Astrocyte (in vitro differentiated cells and primary cell): ENCODE data around the gene FMC1. TPM values are rescaled to one million over a fixed set of nuclear protein-coding genes. Genes with fewer than 3 reads are reported as not detected.

Experiments used
- DNase-seq: peaks from one replicate; pipeline ENCODE4 v3.0.0-alpha.2; 2010; ENCODE audit warnings: low read depth
- FAIRE-seq: peaks from 2 replicates; lab custom pipeline; 2011; peaks lifted over from hg19 to GRCh38; lab: Jason Lieb, UNC
- H2AFZ ChIP-seq: 2 replicates; pipeline ENCODE4 v1.6.0; 2012; ENCODE audit warnings: low read depth, low read length, inconsistent platforms
- H3K27ac ChIP-seq: 2 replicates; pipeline ENCODE4 v1.5.1; 2011; ENCODE audit warnings: low read depth, low read length, inconsistent platforms
- H3K27me3 ChIP-seq: 2 replicates; pipeline ENCODE4 v1.6.0; 2011; ENCODE audit warnings: low read length, inconsistent platforms; ENCODE audit not compliant: insufficient read depth
- H3K36me3 ChIP-seq: 2 replicates; pipeline ENCODE4 v1.5.1; 2011; ENCODE audit warnings: low read length, inconsistent platforms; ENCODE audit not compliant: insufficient read depth
- H3K4me1 ChIP-seq: 2 replicates; pipeline ENCODE4 v1.5.1; 2011; ENCODE audit warnings: low read length, inconsistent platforms; ENCODE audit not compliant: insufficient read depth
- H3K4me2 ChIP-seq: 2 replicates; pipeline ENCODE4 v1.6.0; 2012; ENCODE audit warnings: low read length, inconsistent platforms
- H3K4me3 ChIP-seq: 2 replicates; pipeline ENCODE4 v1.5.1; 2011; ENCODE audit warnings: low read depth, mild to moderate bottlenecking, low read length, inconsistent platforms; ENCODE audit not compliant: insufficient read depth
- H3K79me2 ChIP-seq: 2 replicates; pipeline ENCODE4 v1.6.0; 2012; ENCODE audit warnings: mild to moderate bottlenecking, low read length, inconsistent platforms; ENCODE audit not compliant: insufficient read depth
- H3K9ac ChIP-seq: 2 replicates; pipeline ENCODE4 v1.6.0; 2012; ENCODE audit warnings: mild to moderate bottlenecking, low read length, inconsistent platforms
- H3K9me3 ChIP-seq: 2 replicates; pipeline ENCODE4 v1.5.1; 2012; ENCODE audit warnings: low read depth, mild to moderate bottlenecking, low read length, inconsistent platforms; ENCODE audit not compliant: insufficient read depth
- H4K20me1 ChIP-seq: 2 replicates; pipeline ENCODE4 v1.6.0; 2012; ENCODE audit warnings: low read length, inconsistent platforms; ENCODE audit not compliant: insufficient read depth
- H3K27ac Mint-ChIP-seq: one replicate; pipeline ENCODE4 v1.8.0; 2021; ENCODE audit warnings: mild to moderate bottlenecking, mixed read lengths; ENCODE audit not compliant: unreplicated experiment
- H3K27me3 Mint-ChIP-seq: one replicate; pipeline ENCODE4 v1.8.0; 2021; ENCODE audit warnings: low read depth, mixed read lengths; ENCODE audit not compliant: unreplicated experiment
- H3K36me3 Mint-ChIP-seq: one replicate; pipeline ENCODE4 v1.8.0; 2021; ENCODE audit warnings: low read depth, mixed read lengths; ENCODE audit not compliant: unreplicated experiment
- H3K4me1 Mint-ChIP-seq: one replicate; pipeline ENCODE4 v1.8.0; 2021; ENCODE audit warnings: low read depth, mixed read lengths; ENCODE audit not compliant: unreplicated experiment
- H3K4me3 Mint-ChIP-seq: one replicate; pipeline ENCODE4 v1.8.0; 2021; ENCODE audit warnings: mild to moderate bottlenecking, moderate library complexity, mixed read lengths; ENCODE audit not compliant: unreplicated experiment
- H3K9me3 Mint-ChIP-seq: one replicate; pipeline ENCODE4 v1.8.0; 2021; ENCODE audit warnings: mild to moderate bottlenecking, mixed read lengths; ENCODE audit not compliant: unreplicated experiment
- CTCF ChIP-seq: IDR thresholded peaks from 2 replicates; pipeline ENCODE4 v1.5.1; 2011; ENCODE audit warnings: low read depth, mild to moderate bottlenecking, inconsistent platforms, low read length, moderate library complexity; ENCODE audit not compliant: insufficient read depth
- EZH2 ChIP-seq: IDR thresholded peaks from 2 replicates; pipeline ENCODE4 v1.6.1; 2012; ENCODE audit warnings: mild to moderate bottlenecking, low read length, inconsistent platforms; ENCODE audit not compliant: insufficient read depth
- total RNA-seq: library from RNA; stranded (reverse); gene quantifications from 2 replicates; pipeline ENCODE4 v1.2.1, GENCODE V29; 2021

FMC1 gene
- total RNA-seq, 1 donor from 2014 or later = 8.4 TPM

GRCh38 chr7:139328375-139328774 lies 12.8 kb upstream of the FMC1 start:
- H3K27ac Mint-ChIP-seq = no peak overlapping the region
- DNase-seq (peak; percentile 63), FAIRE-seq (no peak)
- H3K4me2 ChIP-seq = no peak overlapping the region
- no peak overlapping the region for H3K4me3 ChIP-seq
- peaks cover 2% of the 10 kb centered on the region for H3K9me3 Mint-ChIP-seq
- H3K27me3 ChIP-seq = no peaks in the 10 kb centered on the region
- H3K9ac ChIP-seq = no peak overlapping the region
- H3K9me3 ChIP-seq = no peaks in the 10 kb centered on the region
- H3K4me1 ChIP-seq = no peaks in the 10 kb centered on the region
- H3K27me3 Mint-ChIP-seq = peaks cover 3% of the 10 kb centered on the region
- no peak overlapping the region for H2AFZ ChIP-seq
- no peaks in the 10 kb centered on the region for H3K36me3 Mint-ChIP-seq
- no peaks in the 10 kb centered on the region for H3K79me2 ChIP-seq
- no peaks in the 10 kb centered on the region for H4K20me1 ChIP-seq
- TF ChIP-seq CTCF (no peak), EZH2 (no peak)
- H3K4me1 Mint-ChIP-seq = no peaks in the 10 kb centered on the region
- no peak overlapping the region for H3K4me3 Mint-ChIP-seq
- no peak overlapping the region for H3K27ac ChIP-seq
- H3K36me3 ChIP-seq = no peaks in the 10 kb centered on the region

DNA sequence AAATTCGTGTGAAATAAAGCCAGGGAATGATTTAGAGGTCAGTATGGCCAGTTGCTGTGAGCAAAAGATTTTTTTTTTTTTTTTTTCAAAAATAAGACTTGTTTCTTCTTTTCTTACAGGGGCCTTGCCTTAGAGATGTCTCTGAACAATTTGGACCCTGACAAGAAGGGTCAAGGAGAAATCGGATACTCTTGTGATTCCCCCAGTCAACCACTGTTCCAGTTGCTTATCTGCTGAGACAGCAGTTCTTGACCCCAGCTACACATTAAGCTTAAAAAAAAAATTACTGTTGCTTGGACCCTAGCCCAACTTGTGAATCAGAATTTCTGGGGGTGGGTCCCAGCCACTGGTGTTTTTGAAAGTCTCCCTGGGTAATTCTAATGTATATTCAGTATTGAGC lies 12.0 kb upstream of the FMC1 start:
- Mint-ChIP-seq H3K4me1 (no peaks in the 10 kb centered on the region), H3K4me3 (no peak overlapping the region), H3K27ac (no peak overlapping the region), H3K9me3 (peaks cover 2% of the 10 kb centered on the region), H3K36me3 (no peaks in the 10 kb centered on the region), H3K27me3 (peaks cover 3% of the 10 kb centered on the region)
- no peaks in the 10 kb centered on the region for H3K9me3 ChIP-seq
- no peak overlapping the region for H3K4me2 ChIP-seq
- no peak for FAIRE-seq
- no peak for DNase-seq
- no peak for TF ChIP-seq CTCF
- TF ChIP-seq EZH2 = no peak
- no peak overlapping the region for H3K9ac ChIP-seq
- H3K36me3 ChIP-seq = no peaks in the 10 kb centered on the region
- H4K20me1 ChIP-seq = no peaks in the 10 kb centered on the region
- H3K4me3 ChIP-seq = no peak overlapping the region
- no peak overlapping the region for H3K27ac ChIP-seq
- no peaks in the 10 kb centered on the region for H3K79me2 ChIP-seq
- H3K4me1 ChIP-seq = no peaks in the 10 kb centered on the region
- no peaks in the 10 kb centered on the region for H3K27me3 ChIP-seq
- no peak overlapping the region for H2AFZ ChIP-seq

GRCh38 chr7:139330333-139331030 lies 10.7 kb upstream of the FMC1 start:
- H3K9me3 ChIP-seq = no peaks in the 10 kb centered on the region
- no peaks in the 10 kb centered on the region for H3K36me3 ChIP-seq
- Mint-ChIP-seq H3K27me3 (peaks cover 3% of the 10 kb centered on the region), H3K4me1 (no peaks in the 10 kb centered on the region), H3K9me3 (no peaks in the 10 kb centered on the region), H3K27ac (no peak overlapping the region), H3K36me3 (no peaks in the 10 kb centered on the region), H3K4me3 (no peak overlapping the region)
- FAIRE-seq = no peak
- no peak overlapping the region for H2AFZ ChIP-seq
- H3K4me3 ChIP-seq = no peak overlapping the region
- H3K4me1 ChIP-seq = no peaks in the 10 kb centered on the region
- no peaks in the 10 kb centered on the region for H3K79me2 ChIP-seq
- H3K27me3 ChIP-seq = no peaks in the 10 kb centered on the region
- no peak overlapping the region for H3K4me2 ChIP-seq
- no peak overlapping the region for H3K27ac ChIP-seq
- no peak for TF ChIP-seq CTCF
- no peak for TF ChIP-seq EZH2
- no peak for DNase-seq
- H4K20me1 ChIP-seq = no peaks in the 10 kb centered on the region
- no peak overlapping the region for H3K9ac ChIP-seq
